A172 (cell line): ENCODE results near the gene ESYT3. TPM values are rescaled to one million over a fixed set of nuclear protein-coding genes. Genes with fewer than 3 reads are reported as not detected.
"Not testable (repeated sequence)": the region's sequence is repeated elsewhere in the genome, so short reads cannot be mapped to it uniquely, and the experiment has no call there.

Experiments
- DNase-seq: peaks from one replicate; pipeline ENCODE4 v3.0.0-alpha.2; 2015; ENCODE audit warnings: low spot score
- total RNA-seq: library from RNA; depleted of rRNA; stranded (reverse); fragments of >200 nt; shearing (Covaris generic); gene quantifications from 2 replicates; pipeline ENCODE4 v1.2.3, GENCODE V29; 2014

The ESYT3 gene
- total RNA-seq, 1 experiment from 2014 or later, result 0.16 TPM

GRCh38 chr3:138442433-138442832 is 8.0 kb downstream of the ESYT3 start:
- peak; percentile 77 for DNase-seq

GRCh38 chr3:138443091-138443490 is 8.7 kb downstream of the ESYT3 start:
- no peak for DNase-seq

- DNase-seq, result no peak
Observed at GRCh38 chr3:138443521-138444503, 9.4 kb downstream of the ESYT3 start.

DNA sequence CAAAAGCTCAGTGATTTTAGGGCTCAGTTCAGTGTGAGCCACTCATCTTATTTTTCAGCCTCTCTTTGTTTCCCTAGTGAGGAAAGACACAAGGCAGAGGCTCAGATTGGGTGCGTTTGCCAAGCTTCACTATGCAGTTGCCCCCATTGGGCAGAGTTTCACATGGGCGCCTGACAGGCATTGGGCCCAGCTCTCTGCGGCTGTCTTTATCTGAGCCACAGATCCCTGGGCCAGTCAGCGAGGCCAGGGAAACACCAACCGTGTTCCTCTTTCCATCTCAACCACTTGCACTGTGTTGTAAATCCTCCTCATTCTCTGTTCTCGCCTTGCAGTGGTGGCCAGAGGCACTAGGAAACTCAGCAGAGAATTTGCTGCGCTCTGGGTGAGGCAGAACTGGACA is 10.8 kb downstream of the ESYT3 start:
- DNase-seq, result no peak

- no peak for DNase-seq
Observed at GRCh38 chr3:138445654-138446053, 11.2 kb downstream of the ESYT3 start.

- no peak for DNase-seq
Observed at GRCh38 chr3:138448631-138449030, 14.2 kb downstream of the ESYT3 start.

- no peak for DNase-seq
Observed at GRCh38 chr3:138449490-138449889, 15.1 kb downstream of the ESYT3 start.

GRCh38 chr3:138450181-138450580 is 15.8 kb downstream of the ESYT3 start:
- no peak for DNase-seq

DNA sequence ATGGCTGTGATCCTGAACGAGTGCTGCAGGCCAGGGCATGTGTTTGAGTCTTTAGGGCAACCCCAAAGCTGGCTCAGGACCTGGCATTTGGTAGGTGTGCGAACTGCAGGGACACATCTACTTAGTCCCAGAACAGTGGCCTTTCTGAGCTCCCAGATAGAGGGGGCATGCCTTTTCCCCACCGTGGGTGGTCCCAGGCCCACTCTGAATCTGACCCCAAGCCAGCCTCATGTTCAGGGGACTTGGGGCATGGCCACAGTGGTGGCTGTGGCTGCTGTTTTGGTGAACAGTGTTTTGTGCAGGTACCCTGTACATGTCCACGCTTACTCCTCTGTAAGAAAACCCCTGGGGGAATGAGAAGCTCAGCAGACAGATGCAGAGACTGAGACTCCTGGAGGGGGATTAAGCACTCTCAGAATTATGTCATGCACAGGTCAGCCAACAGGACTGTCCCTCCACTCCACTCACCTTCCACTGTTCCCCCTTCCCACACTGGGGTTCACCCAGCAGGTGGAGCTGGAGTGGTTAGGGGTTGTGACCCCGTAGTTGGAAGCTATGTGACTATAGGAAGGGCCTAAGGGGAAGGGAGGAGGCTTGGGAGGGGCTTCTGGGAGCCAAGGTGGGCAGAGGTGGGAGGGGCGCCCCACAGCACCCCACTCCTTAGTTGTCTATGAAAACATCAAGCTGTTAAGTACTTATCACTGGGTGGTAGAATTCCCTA is 16.4 kb downstream of the ESYT3 start:
- no peak for DNase-seq

GRCh38 chr3:138451595-138452162 is 17.3 kb downstream of the ESYT3 start:
- DNase-seq, result no peak

DNA sequence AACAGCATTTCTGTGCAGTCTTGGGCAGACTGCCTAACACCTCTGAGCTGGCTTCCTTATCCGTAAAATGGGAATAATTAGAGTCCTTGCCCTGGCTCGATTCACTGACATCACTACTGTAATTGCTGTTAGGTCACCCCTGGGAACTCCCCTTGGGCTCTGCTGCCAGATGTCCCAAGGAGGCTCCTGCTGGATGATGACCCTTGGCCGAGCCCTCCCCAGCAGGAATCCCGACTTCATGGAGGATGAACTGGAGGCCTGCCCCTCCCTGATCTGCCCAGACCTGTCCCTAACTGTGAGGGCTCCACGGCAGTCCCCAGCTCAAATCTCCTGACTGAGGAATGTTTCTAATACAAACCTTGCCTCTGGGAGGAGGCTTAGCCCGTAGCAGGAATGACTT is 18.0 kb downstream of the ESYT3 start:
- DNase-seq, result peak; percentile 21

DNA sequence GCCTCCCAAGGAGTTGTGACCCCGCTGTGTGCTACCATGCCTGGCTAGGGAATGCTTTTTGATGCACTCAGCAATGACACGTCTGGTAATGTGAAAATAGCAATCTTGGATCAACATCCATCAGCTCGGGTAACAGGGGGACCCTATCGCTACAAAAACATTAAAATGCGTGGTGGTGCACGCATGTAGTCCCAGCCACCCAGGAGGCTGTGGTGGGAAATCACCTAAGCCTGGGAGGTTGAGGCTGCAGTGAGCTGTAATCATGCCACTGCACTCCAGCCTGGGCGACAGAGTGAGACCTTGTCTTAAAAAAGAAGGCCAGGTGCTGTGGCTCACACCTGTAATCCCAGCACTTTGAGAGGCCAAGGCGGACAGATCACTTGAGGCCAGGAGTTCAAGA is 19.5 kb downstream of the ESYT3 start:
- DNase-seq, result not testable (repeated sequence)

DNA sequence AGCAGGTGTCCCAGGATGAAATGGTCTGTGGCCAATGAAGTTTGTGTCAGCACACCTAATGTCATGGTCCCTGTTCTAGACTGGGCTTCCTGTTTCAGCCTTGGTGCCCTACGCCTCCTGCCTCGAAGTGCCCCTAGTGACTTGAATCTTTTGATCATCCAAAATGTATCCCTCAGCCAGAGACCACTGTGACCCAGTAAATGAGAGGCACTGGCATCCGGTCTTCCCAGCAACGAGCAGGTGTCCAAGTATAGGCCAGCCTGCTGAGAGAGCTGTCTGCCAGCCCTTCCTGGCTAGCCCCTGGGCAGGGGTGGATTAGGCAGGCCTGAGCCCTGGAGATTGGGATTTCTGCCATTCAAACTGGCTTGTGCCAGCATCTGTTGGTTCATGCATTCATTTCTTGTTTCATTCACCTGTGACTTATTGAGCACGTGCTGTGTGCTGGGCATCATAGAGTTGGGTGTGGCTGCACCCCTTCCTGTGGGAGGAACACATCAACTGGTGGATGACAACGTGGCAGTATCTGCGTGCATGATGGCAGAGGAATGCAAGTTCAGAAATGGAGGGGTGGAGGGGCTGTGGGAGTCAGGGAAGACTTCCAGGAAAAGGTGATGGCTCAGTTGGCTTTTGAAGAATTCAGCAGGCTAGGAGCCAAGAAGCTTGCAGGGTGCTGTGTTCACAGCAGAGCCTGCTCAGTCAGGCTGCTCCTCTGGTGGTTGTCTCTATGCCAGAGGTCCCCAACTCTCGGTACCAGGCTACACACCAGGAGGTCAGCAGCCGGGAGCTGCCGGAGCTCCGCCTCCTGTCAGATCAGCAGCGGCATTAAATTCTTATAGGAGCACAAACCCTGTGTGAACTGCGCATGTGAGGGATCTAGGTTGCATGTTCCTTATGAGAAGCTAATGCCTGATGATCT is 21.6 kb downstream of the ESYT3 start:
- DNase-seq, result peak; percentile 73

GRCh38 chr3:138456961-138457862 is 22.8 kb downstream of the ESYT3 start:
- DNase-seq, result no peak

- DNase-seq, result peak; percentile 35
Observed at GRCh38 chr3:138457863-138458735, 23.7 kb downstream of the ESYT3 start.

- DNase-seq, result no peak
Observed at GRCh38 chr3:138458774-138459499, 24.5 kb downstream of the ESYT3 start.

DNA sequence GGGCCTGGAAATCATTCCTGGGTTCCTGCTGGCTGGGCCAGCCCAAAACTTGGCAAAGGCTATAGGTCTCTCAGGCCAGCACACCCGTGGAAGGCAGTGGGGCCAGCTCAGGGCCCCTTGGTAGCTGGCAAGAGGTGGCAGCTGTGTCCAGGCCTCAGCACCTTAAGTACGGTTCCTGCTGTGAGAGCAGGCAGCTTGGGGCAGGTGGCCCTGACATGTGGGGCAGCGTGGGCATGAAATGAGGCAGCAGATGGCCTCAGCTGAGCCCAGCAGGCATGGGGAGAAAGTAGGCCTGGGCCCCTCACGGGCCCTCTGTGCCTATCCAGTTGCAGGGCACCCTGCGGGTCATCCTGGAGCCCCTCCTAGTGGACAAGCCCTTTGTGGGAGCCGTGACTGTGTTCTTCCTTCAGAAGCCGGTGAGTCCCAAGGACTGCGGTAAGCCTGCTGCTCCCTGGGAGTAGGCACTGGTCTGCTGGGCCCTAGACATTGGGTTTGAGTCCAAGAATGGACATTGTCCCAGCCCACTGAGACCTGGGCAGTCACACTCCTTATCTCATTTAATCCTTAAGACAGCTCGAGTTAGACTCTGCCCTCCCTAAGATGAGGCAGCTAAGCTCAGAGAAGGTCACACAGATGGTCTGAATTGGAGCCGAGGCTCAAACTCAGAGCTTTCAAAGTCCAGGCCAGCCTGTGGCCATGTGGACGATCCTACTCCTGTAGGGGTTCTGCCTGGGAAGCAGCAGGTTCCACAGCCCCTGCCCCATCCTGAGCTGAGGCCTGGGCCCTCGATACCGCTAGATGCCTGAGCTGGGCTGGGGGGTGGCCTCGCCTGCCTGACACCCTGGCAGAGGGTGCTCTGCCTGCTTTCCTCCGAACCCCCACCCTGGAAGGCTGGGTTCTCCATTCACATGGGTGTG is 25.5 kb downstream of the ESYT3 start:
- DNase-seq, result no peak
